NOMO-1 treated with dmso at 0.1 percent for 144 hours (cell line): Measurements from ENCODE around the gene FUZ.

Source experiments
- DNase-seq: peaks from one replicate; lab custom pipeline; 2025; ENCODE audit not compliant: unreplicated experiment; lab: John Stamatoyannopoulos, UW

FUZ gene

DNA sequence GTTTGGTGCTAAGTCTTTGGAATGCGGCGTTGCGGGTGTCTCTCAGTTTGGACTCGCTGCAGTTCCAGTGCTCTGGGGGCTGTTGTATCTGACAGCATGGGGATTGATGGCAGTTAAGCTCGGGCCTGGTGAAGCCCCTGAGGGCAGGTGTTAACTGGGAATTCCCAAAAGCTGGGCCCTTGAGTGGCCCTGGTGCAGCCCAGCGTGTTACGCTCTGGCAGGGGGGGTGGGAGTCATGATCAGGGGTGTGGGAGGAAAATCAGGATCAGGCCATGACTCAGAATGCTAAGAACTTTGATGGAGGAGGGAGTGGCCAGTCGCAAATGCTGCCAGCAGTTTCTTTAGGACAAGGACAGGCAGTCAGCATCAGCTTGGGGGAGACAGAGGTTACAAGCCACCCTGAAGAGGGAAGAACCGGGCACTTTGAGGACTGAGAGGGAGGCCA is 26.7 kb downstream of the FUZ start:
- no peak for DNase-seq

DNA sequence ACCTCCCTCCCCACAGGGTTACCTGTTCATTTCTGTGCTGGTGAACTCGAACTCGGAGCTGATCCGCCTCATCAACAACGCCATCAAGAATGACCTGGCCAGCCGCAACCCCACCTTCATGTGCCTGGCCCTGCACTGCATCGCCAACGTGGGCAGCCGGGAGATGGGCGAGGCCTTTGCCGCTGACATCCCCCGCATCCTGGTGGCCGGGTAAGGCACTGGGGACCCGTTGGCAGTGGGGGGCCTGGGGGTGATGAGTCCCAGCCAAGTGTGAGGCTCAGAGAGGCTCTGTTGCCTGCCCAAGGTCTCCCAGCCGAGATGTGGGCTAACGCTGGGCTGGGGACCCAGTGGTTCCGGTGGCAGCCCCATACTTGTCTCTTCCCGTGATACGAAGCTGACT is 30.6 kb downstream of the FUZ start:
- no peak for DNase-seq

- peak; percentile 12 for DNase-seq
Measured at GRCh38 chr19:49781394-49781793, 31.7 kb downstream of the FUZ start.

DNA sequence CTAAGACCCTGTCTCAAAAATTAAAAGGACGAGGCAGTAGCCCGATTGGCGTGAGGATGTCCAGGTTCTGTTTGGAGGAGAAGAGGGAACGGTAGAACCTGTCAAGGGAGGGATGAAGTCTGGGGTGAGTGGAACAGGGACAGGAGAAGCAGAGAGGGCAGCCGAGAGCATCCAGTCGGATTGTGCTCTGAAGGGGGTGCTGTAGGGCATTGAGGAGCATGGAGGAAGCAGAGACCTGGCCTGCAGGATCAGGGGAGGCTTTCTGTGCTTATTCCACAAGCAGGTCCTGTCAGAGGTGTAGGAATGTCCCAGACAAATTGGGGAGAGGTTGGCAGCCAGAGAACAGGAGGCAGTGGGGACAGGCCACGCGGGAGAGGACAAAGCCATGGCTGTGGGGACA is 32.2 kb downstream of the FUZ start:
- DNase-seq: no peak

GRCh38 chr19:49779731-49780555 is 33.1 kb downstream of the FUZ start:
- peak; percentile 77 for DNase-seq

GRCh38 chr19:49776371-49776764 is 36.7 kb downstream of the FUZ start:
- no peak for DNase-seq

DNA sequence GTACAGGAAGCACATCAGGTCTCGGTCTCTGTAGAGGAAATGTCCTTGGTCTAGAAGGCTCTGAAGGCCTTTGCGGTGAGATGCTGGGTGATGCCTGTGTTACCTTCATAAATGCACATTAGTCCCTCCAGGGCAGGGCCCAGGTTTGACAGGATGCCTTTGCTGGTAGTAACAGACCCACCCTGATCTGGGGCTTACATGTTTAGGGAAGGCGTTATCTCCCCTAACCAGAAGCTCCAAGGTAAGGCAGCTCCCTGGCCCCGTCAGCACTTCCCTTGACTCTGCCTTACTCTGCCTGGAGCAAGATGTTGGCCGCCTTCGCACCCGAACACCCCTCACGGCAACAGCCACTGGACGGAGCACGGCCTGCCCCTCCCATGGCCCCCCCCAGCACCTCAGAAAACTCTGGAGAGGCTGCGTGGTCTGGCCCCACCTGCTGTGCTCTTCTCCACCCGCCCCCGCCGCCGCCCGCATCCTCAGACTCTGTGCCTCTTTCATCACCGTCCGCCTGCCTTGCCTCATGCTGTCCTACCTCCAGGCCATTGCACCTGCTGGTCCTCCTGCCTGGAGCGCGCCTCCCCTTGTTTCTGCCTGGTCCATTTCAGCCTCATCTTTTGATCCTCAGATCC is 37.2 kb downstream of the FUZ start:
- DNase-seq: no peak

DNA sequence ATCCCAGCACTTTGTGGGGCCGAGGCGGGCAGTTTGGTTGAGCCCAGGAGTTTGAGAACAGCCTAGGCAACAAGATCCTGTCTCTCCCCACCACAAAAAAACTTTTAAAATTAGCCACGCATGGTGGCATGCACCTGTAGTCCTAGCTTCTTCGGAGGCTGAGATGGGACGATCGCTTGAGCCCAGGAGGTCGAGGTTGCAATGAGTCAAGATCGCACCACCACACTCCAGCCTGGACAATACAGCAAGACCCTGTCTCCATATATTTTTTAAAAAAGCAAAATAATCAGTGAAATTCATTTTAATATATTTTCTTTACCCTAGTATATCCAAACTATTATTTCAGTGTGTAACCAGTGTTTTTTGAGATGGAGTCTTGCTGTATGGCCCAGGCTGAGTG is 38.1 kb downstream of the FUZ start:
- no peak for DNase-seq

- no peak for DNase-seq
Measured at GRCh38 chr19:49773663-49774350, 39.3 kb downstream of the FUZ start.

DNA sequence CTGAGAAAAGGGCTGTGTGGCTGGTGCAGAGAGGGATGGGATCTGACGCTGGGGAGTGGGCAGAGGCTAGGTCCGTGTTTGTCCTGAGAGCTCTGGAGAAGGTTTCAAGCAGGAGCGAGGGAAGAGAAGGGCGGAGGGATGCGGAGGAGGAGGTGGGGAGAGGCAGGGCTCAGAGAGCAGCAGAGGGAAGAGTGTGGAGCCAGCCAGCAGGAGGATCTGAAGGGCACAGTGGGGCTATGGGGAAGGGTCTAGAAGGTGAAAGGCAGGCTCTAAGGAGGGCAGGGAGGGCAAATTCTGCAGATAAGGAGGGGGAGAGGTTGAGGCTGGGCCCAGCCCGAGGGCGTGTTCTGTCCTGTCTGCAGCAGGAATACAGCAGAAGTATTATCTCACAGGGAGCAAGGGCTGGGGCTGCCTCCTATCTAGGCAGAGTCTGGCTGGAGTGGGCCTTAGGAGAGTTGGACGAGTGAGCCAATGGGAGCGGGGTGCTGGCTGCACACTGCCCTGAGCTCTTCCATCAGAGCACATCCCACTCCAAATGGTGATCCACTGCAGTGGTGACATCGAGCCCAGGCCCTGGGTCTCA is 40.2 kb downstream of the FUZ start:
- DNase-seq: no peak

- no peak for DNase-seq
Measured at GRCh38 chr19:49771674-49772139, 41.4 kb downstream of the FUZ start.

DNA sequence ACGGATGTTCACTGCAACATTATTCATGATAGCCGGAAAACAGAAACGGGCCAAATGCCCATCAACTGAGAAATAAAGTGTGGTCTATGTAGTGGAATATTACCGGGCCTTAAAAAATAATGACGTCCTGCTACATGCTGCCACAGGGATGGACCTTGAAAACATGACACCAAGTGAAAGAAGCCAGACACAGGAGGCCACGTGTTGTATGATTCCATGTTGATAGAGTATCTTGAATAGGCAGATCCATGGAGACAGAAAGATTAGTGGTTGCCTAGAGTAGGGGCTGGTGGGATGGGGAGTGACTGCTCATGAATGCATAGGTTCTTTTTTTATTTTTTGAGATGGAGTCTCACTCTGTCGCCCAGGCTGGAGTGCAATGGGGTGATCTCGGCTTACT is 42.6 kb downstream of the FUZ start:
- no peak for DNase-seq

- DNase-seq: no peak
Measured at GRCh38 chr19:49767967-49768581, 45.0 kb downstream of the FUZ start.

DNA sequence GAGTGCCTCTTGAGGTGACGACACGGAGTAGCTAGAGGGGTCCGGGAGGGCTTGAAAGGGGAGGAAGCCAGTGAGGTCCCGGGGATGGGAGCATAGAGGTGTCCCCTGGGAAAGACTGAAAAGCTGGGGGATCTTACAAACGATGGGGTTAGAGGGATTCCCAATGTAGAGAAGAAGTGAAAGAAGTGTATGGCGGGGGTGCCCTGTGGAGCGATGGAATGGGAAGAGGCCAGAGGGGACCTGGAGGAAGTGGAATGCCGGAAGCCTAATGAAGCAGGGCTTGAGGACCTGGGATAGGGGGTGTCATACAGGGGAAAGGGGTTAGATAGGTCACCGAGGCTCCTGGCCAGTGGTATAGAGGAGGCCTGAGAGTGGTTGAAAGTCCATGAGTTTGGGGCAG is 45.7 kb downstream of the FUZ start:
- no peak for DNase-seq

DNA sequence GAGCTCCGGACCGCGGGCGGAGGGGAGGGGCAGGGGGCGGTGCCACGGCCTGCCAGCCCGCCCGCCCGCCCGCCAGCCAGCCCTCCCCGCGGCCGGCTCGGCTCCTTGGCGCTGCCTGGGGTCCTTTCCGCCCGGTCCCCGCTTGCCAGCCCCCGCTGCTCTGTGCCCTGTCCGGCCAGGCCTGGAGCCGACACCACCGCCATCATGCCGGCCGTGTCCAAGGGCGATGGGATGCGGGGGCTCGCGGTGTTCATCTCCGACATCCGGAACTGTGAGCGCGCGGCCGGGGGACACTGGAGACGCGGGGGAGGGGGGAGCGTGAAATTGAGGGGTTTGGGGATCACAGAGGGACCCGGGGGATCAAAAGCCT is 46.2 kb downstream of the FUZ start, which contains the start of gene AP2A1:
TSS of gene AP2A1 (plus strand) at position 72 of the 370 bp plus-strand sequence. CDS start at position 205, 133 bp downstream.
- no peak for DNase-seq

DNA sequence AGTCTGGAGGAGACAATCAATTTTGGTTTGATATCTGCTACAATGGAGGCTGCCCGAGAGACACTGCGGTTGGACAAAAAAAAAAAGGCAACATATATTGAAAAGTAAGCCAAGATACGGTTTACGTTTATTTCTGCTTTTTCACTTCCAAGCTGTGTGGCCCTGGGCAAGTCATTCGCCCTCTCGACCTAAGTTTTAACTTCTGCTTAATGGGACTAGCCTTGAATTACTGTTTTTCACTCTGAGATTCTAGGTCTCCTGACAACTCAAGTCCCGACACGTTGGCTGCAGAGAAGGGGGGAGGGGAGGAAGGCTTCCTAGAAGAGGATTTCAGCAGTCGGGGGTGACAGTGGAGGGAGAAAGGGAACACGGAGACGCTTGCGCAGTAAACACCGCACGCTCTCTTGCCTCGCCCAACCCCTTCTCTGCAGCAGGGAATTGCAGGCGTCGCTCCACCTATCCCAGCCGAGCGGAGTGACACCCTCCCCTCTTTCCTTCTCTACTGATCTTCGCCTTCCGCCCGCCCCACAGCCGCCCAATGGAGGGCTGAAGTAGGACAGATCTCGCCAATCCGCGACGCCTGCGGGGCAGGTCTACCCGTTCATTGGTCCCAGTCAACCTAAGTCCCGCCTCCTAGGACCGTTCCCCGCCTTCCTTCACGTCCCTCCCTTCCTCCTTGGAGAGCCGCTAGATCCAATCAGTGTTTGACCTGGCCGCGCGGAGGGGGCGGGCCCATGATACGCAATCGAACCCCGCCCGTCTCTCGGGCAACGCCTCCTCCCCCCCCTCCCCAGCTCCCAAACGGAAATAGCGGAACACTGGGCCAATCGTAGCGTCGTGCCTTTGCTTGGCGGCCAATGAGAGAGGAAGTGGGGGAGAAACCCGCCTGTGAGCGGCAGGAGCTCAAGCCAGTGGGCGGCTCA is 46.8 kb downstream of the FUZ start:
- peak; percentile 100 for DNase-seq

DNA sequence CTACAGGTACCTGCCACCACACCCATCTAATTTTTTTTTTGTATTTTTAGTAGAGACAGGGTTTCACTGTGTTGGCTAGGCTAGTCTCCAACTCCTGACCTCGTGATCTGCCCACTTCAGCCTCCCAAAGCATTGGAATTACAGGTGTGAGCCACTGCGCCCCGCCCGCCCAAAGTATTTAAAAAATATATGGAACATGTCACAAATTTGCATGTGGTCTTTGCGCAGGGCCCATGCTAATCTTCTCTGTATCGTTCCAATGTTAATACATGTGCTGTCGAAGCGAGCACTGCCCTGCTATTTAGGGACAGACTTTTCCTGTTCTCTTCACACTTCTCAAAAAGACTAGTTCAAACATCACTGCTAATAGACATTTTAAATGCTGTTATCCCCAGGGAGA is 48.8 kb downstream of the FUZ start:
- DNase-seq: no peak

GRCh38 chr19:49763230-49763629 is 49.9 kb downstream of the FUZ start, which contains the start of gene TSKS:
Gene TSKS, minus strand, starts transcription at chr19:49763306. Its CDS starts 59 bp downstream, at chr19:49763247.
- no peak for DNase-seq

DNA sequence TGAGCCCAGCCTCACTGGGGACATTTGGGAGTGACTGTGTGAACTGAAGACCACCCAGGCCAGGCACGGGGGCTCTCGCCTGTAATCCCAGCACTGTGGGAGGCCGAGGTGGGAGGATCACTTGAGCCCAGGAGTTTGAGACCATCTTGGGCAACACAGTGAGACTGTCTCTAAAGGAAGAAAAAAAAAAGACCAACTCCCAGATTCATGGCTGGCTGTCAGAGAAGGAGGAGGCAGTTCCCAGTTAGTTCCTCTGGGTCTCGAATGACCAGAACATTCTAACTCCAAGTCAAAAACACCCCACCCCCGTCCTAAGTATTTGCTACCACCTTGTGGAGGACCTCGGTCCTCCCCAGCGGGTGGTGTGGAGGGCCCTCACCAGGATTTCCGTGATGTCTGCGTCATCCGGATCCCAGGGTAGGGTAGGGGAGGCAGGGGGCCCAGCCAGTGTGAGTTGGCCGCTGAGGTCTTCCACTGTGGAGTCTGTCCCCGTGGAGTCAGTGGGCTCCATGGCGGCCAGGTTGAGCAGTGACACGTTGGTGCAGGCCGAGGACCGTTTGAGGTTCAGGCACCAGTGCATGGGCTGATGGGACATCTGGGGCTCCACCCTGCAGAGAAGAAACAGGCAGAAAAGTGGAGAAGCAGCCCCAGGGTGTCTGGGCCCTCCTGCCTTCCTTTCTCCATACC is 51.3 kb downstream of the FUZ start:
- peak; percentile 66 for DNase-seq
